ENCODE data around the gene NALF2.

DNA sequence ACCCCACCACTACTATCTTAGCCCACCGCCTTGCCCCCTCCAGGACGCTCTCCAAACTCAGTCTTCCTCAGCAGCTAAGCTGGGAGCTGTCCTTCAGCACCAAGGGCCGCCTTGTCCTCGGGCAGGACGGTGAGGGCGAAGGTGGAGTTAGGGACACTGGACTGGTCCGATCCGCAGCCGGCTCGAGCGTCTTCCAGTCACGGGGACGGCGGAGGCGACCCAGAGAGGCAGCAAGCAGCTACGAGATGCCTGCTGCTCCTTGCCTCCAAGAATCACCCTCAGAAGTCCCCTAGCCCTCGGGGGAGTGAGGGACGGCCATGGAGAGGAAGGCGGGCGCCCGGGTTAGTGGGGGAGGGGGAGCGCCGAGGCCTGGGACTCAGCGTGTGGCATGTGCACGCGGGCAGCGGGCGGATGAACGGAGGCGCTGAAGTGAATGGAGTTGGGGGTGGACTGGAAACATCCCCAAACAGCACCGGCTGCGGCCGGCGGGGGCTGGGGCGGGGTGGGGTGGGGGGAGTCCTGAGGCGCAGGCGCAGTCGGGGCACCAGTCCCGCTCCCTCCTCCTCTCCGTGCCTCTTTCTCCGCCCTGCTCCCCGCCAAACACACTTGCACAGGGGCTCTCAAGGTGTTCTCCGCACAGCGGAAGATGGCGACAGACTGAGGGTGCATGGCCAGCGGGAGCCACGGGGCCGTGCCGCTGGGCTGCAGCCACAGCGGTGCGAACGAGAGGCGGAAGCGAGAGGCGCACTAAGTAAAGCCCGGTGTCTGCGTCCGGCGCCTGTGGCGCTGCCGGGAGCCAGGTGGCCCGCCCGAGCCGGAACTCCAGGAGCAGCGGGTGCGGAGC, at the start of gene NALF2:
- TF ChIP-seq POLR2A (IDR thresholded peaks at IDR 0.05) (peak in 2 of 3 donors; percentile 48 to 50), CTCF (IDR thresholded peaks at IDR 0.05) (peak in 1 of 7 experiments; percentile 0)

All from body of pancreas (tissue), 4 donors.